Fibroblast of lung (primary cell): ENCODE data around the gene TRAF7.

Experiments used
- CTCF ChIP-seq, 2 donors: IDR thresholded peaks in 1 of 2; conservative IDR thresholded peaks in 1 of 2; 1 replicate in 1 of 2; 2 replicates in 1 of 2; pipeline ENCODE4 v1.5.1; 2011 to 2012; ENCODE audit warnings: low read length in 2 of 2, control low read depth in 1 of 2, inconsistent platforms in 1 of 2, low read depth in 1 of 2, mild to moderate bottlenecking in 1 of 2
- EZH2 ChIP-seq: IDR thresholded peaks from 2 replicates; pipeline ENCODE4 v1.5.1; 2012; ENCODE audit warnings: low read length, control low read depth, mild to moderate bottlenecking; ENCODE audit errors: missing control alignments

- TF ChIP-seq EZH2, result no peak
- no peak for TF ChIP-seq CTCF (conservative IDR thresholded peaks at IDR 0.05 in 1 of 2, IDR thresholded peaks at IDR 0.05 in 1 of 2; ENCODE audit: low read depth in 1 of 2, low read length in 2 of 2)
Observed at GRCh38 chr16:2174396-2175131, 19.0 kb downstream of the TRAF7 start.
